Mesothelial cell of epicardium (in vitro differentiated cells): ENCODE data around the gene KRT23. TPM values are rescaled to one million over a fixed set of nuclear protein-coding genes. Genes with fewer than 3 reads are reported as not detected.
A peak's percentile ranks its signal among the peaks of the same experiment; 100 is the strongest.

Experiments used
- DNase-seq, 2 experiments: peaks; one replicate each; pipeline ENCODE4 v3.0.0; 2021; ENCODE audit warnings: low spot score in 2 of 2; ENCODE audit not compliant: unreplicated experiment in 2 of 2
- H3K27ac Mint-ChIP-seq: 2 replicates; pipeline ENCODE4 v1.8.0; 2021; ENCODE audit warnings: mixed read lengths
- H3K27me3 Mint-ChIP-seq: 2 replicates; pipeline ENCODE4 v1.8.0; 2021; ENCODE audit warnings: low read depth, mixed read lengths
- H3K36me3 Mint-ChIP-seq: 2 replicates; pipeline ENCODE4 v1.8.0; 2021; ENCODE audit warnings: mixed read lengths
- H3K4me1 Mint-ChIP-seq: 2 replicates; pipeline ENCODE4 v1.8.0; 2021; ENCODE audit warnings: mixed read lengths
- H3K4me3 Mint-ChIP-seq: 2 replicates; pipeline ENCODE4 v1.8.0; 2021; ENCODE audit warnings: mild to moderate bottlenecking, moderate library complexity, mixed read lengths
- H3K9me3 Mint-ChIP-seq: 2 replicates; pipeline ENCODE4 v1.8.0; 2021; ENCODE audit warnings: mixed read lengths
- CTCF ChIP-seq: fragments of 200-600 bp; sonication (generic); IDR thresholded peaks from one replicate; pipeline ENCODE4 v1.5.0; 2021; ENCODE audit warnings: antibody characterized with exemption; ENCODE audit not compliant: unreplicated experiment
- total RNA-seq: library from RNA; stranded (reverse); gene quantifications from 3 replicates; pipeline ENCODE4 v1.2.1, GENCODE V29; 2021

The KRT23 gene
- total RNA-seq, 1 donor from 2014 or later = 2.8 TPM

DNA sequence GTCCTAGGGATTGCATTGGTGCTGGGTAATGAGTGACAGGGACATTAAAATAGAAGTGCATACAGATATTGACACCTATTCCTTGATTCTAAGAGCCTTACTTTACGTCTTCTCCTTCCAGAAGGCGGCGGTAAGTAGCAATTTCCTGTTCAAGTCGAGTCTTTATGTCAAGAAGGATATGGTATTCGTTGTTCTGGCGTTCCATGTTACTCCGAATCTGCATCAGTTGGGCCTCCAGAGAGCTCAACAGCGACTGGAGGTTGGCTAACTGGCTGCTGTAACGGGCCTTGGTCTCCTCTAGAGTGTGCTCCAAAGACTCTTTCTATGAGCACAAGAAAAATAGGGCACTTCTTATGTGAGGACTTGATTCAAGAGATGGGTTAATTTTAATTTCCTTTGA is 59.4 kb downstream of the KRT23 start:
- no peak overlapping the region for H3K27ac Mint-ChIP-seq
- no peak for TF ChIP-seq CTCF
- DNase-seq = no peak
- no peak overlapping the region for H3K4me3 Mint-ChIP-seq
- H3K36me3 Mint-ChIP-seq = no peaks in the 10 kb centered on the region
- H3K9me3 Mint-ChIP-seq = no peaks in the 10 kb centered on the region
- peaks cover under 1% of the 10 kb centered on the region for H3K27me3 Mint-ChIP-seq
- H3K4me1 Mint-ChIP-seq = peaks cover 10% of the 10 kb centered on the region

- Mint-ChIP-seq H3K4me1 (peaks cover 19% of the 10 kb centered on the region), H3K9me3 (no peaks in the 10 kb centered on the region), H3K27ac (no peak overlapping the region), H3K27me3 (no peaks in the 10 kb centered on the region), H3K36me3 (no peaks in the 10 kb centered on the region), H3K4me3 (no peak overlapping the region)
- TF ChIP-seq CTCF = no peak
- no peak for DNase-seq
Measured at GRCh38 chr17:40873801-40874200, 63.6 kb downstream of the KRT23 start.

GRCh38 chr17:40873255-40873654 is 64.2 kb downstream of the KRT23 start:
- Mint-ChIP-seq H3K4me3 (no peak overlapping the region), H3K27me3 (no peaks in the 10 kb centered on the region), H3K9me3 (no peaks in the 10 kb centered on the region), H3K36me3 (no peaks in the 10 kb centered on the region), H3K27ac (peak overlapping the region; percentile 11), H3K4me1 (peaks cover 19% of the 10 kb centered on the region)
- no peak for TF ChIP-seq CTCF
- DNase-seq = no peak

Other genes starting within 250 kb of the KRT23 start
- not detected in 3 replicates for gene KRT24, start 233.9 kb downstream of the KRT23 start, total RNA-seq
- not detected in 3 replicates for gene KRT25, start 182.3 kb downstream of the KRT23 start, total RNA-seq
- not detected in 3 replicates for gene KRT26, start 165.4 kb downstream of the KRT23 start, total RNA-seq
- gene KRT27, start 155.1 kb downstream of the KRT23 start, total RNA-seq = not detected in 3 replicates
- gene KRT28, start 137.7 kb downstream of the KRT23 start, total RNA-seq = not detected in 3 replicates
- 39.0 to 43.6 TPM (median 39.5 TPM) in 3 replicates for gene KRT10, start 115.0 kb downstream of the KRT23 start, total RNA-seq
- gene KRT12, start 70.4 kb downstream of the KRT23 start, total RNA-seq = not detected in 3 replicates
- not detected in 3 replicates for gene KRT20, start 52.4 kb downstream of the KRT23 start, total RNA-seq
- gene KRT39, start 29.3 kb upstream of the KRT23 start, total RNA-seq = not detected in 3 replicates
- 0.16 TPM in 1 of 3 replicates, not detected in the others for gene KRT40, start 46.7 kb upstream of the KRT23 start, total RNA-seq
- gene KRTAP3-3, start 56.5 kb upstream of the KRT23 start, total RNA-seq = not detected in 3 replicates
- gene KRTAP3-2, start 62.3 kb upstream of the KRT23 start, total RNA-seq = not detected in 3 replicates
- gene KRTAP3-1, start 71.5 kb upstream of the KRT23 start, total RNA-seq = 0.41 to 1.3 TPM (median 0.95 TPM) in 3 replicates
- gene KRTAP1-5, start 89.6 kb upstream of the KRT23 start, total RNA-seq = not detected in 3 replicates
- not detected in 3 replicates for gene KRTAP1-4, start 92.5 kb upstream of the KRT23 start, total RNA-seq
- gene KRTAP1-3, start 97.2 kb upstream of the KRT23 start, total RNA-seq = not detected in 3 replicates
- gene KRTAP1-1, start 103.8 kb upstream of the KRT23 start, total RNA-seq = not detected in 3 replicates
- not detected in 3 replicates for gene KRTAP2-1, start 109.7 kb upstream of the KRT23 start, total RNA-seq
- not detected in 3 replicates for gene KRTAP2-2, start 117.6 kb upstream of the KRT23 start, total RNA-seq
- 0.45 to 0.91 TPM (median 0.69 TPM) in 3 replicates for gene KRTAP2-3, start 122.5 kb upstream of the KRT23 start, total RNA-seq
- gene KRTAP2-4, start 128.2 kb upstream of the KRT23 start, total RNA-seq = not detected in 3 replicates
- gene KRTAP4-7, start 146.5 kb upstream of the KRT23 start, total RNA-seq = not detected in 3 replicates
- gene KRTAP4-8, start 160.5 kb upstream of the KRT23 start, total RNA-seq = not detected in 3 replicates
- gene KRTAP4-16, start 164.6 kb upstream of the KRT23 start, total RNA-seq = not detected in 3 replicates
- not detected in 3 replicates for gene KRTAP4-9, start 167.7 kb upstream of the KRT23 start, total RNA-seq
- gene KRTAP4-11, start 180.7 kb upstream of the KRT23 start, total RNA-seq = not detected in 3 replicates
- gene KRTAP4-12, start 186.5 kb upstream of the KRT23 start, total RNA-seq = not detected in 3 replicates
- gene KRTAP4-6, start 202.9 kb upstream of the KRT23 start, total RNA-seq = not detected in 3 replicates
- gene KRTAP4-5, start 212.2 kb upstream of the KRT23 start, total RNA-seq = not detected in 3 replicates
- not detected in 3 replicates for gene KRTAP4-4, start 223.1 kb upstream of the KRT23 start, total RNA-seq
- not detected in 3 replicates for gene KRTAP4-3, start 230.6 kb upstream of the KRT23 start, total RNA-seq
- gene KRTAP4-2, start 240.6 kb upstream of the KRT23 start, total RNA-seq = not detected in 3 replicates
- not detected in 3 replicates for gene KRTAP4-1, start 247.3 kb upstream of the KRT23 start, total RNA-seq